Osteoblast (primary cell): Measurements from ENCODE around the gene PAN3. TPM values are rescaled to one million over a fixed set of nuclear protein-coding genes. Genes with fewer than 3 reads are reported as not detected.

ENCODE experiments used
- DNase-seq: peaks from one replicate; pipeline ENCODE4 v3.0.0; 2011; ENCODE audit warnings: low spot score, mixed read lengths; ENCODE audit not compliant: insufficient read length; ENCODE audit errors: missing footprints
- H2AFZ ChIP-seq: 2 replicates; pipeline ENCODE4 v1.6.0; 2011; ENCODE audit warnings: mild to moderate bottlenecking, low read length
- H3K27ac ChIP-seq: 2 replicates; pipeline ENCODE4 v1.5.1; 2011; ENCODE audit warnings: mild to moderate bottlenecking, low read depth, low read length, moderate library complexity
- H3K27me3 ChIP-seq: 2 replicates; pipeline ENCODE4 v1.6.0; 2012; ENCODE audit warnings: mild to moderate bottlenecking, control low read depth, inconsistent platforms, low read length, moderate library complexity; ENCODE audit not compliant: insufficient read depth
- H3K36me3 ChIP-seq: 2 replicates; pipeline ENCODE4 v1.5.1; 2011; ENCODE audit warnings: mild to moderate bottlenecking, low read length, control low read depth, moderate library complexity; ENCODE audit not compliant: insufficient read depth
- H3K4me1 ChIP-seq: 2 replicates; pipeline ENCODE4 v1.5.1; 2011; ENCODE audit warnings: mild to moderate bottlenecking, low read length, control low read depth, moderate library complexity; ENCODE audit not compliant: insufficient read depth
- H3K4me2 ChIP-seq: 2 replicates; pipeline ENCODE4 v1.6.0; 2011; ENCODE audit warnings: mild to moderate bottlenecking, low read length; ENCODE audit not compliant: insufficient read depth
- H3K4me3 ChIP-seq: fragments of 200-600 bp; sonication (generic); 3 replicates; pipeline ENCODE4 v1.5.1; 2012; ENCODE audit warnings: mild to moderate bottlenecking, low read length, inconsistent platforms; ENCODE audit not compliant: insufficient read depth
- H3K79me2 ChIP-seq: 2 replicates; pipeline ENCODE4 v1.6.0; 2012; ENCODE audit warnings: mild to moderate bottlenecking, low read length, control low read depth, inconsistent platforms; ENCODE audit not compliant: insufficient read depth
- H3K9me3 ChIP-seq: 2 replicates; pipeline ENCODE4 v1.5.1; 2011; ENCODE audit warnings: low read depth, low read length, control low read depth
- H4K20me1 ChIP-seq: 2 replicates; pipeline ENCODE4 v1.6.0; 2012; ENCODE audit warnings: mild to moderate bottlenecking, low read length, control low read depth; ENCODE audit not compliant: insufficient read depth
- CTCF ChIP-seq: IDR thresholded peaks from 2 replicates; pipeline ENCODE4 v1.5.1; 2011; ENCODE audit warnings: mild to moderate bottlenecking, low read depth, low read length, moderate library complexity; ENCODE audit errors: extremely low read depth
- total RNA-seq: library from RNA; depleted of rRNA; stranded (reverse); fragments of >200 nt; gene quantifications from 2 replicates; pipeline ENCODE4 v1.2.3, GENCODE V29; 2012

The PAN3 gene
- total RNA-seq, 1 donor = 27.5 TPM

GRCh38 chr13:28338742-28339141 is 200.4 kb downstream of the PAN3 start:
- no peaks in the 10 kb centered on the region for H3K79me2 ChIP-seq
- DNase-seq = no peak
- H3K4me1 ChIP-seq = peaks cover 42% of the 10 kb centered on the region
- no peak overlapping the region for H3K4me3 ChIP-seq
- TF ChIP-seq CTCF = no peak
- H3K36me3 ChIP-seq = no peaks in the 10 kb centered on the region
- H3K4me2 ChIP-seq = no peak overlapping the region
- H3K9me3 ChIP-seq = no peaks in the 10 kb centered on the region
- no peaks in the 10 kb centered on the region for H3K27me3 ChIP-seq
- peak overlapping the region; percentile 73 for H3K27ac ChIP-seq
- H4K20me1 ChIP-seq = no peaks in the 10 kb centered on the region
- H2AFZ ChIP-seq = no peak overlapping the region

- TF ChIP-seq CTCF = no peak
- H4K20me1 ChIP-seq = no peaks in the 10 kb centered on the region
- H3K27me3 ChIP-seq = no peaks in the 10 kb centered on the region
- no peaks in the 10 kb centered on the region for H3K79me2 ChIP-seq
- peak overlapping the region; percentile 82 for H3K27ac ChIP-seq
- no peak overlapping the region for H3K4me2 ChIP-seq
- no peak overlapping the region for H3K4me3 ChIP-seq
- DNase-seq = no peak
- peaks cover 44% of the 10 kb centered on the region for H3K4me1 ChIP-seq
- H3K9me3 ChIP-seq = no peaks in the 10 kb centered on the region
- H3K36me3 ChIP-seq = no peaks in the 10 kb centered on the region
- no peak overlapping the region for H2AFZ ChIP-seq
Measured at GRCh38 chr13:28339419-28339818, 201.1 kb downstream of the PAN3 start.

- no peaks in the 10 kb centered on the region for H4K20me1 ChIP-seq
- H3K4me1 ChIP-seq = peaks cover 44% of the 10 kb centered on the region
- H3K27ac ChIP-seq = peak overlapping the region; percentile 82
- no peak for DNase-seq
- TF ChIP-seq CTCF = no peak
- H3K79me2 ChIP-seq = no peaks in the 10 kb centered on the region
- no peaks in the 10 kb centered on the region for H3K36me3 ChIP-seq
- H3K4me2 ChIP-seq = no peak overlapping the region
- no peaks in the 10 kb centered on the region for H3K9me3 ChIP-seq
- H3K27me3 ChIP-seq = no peaks in the 10 kb centered on the region
- no peak overlapping the region for H2AFZ ChIP-seq
- H3K4me3 ChIP-seq = no peak overlapping the region
Measured at GRCh38 chr13:28340272-28340793, 202.0 kb downstream of the PAN3 start.

- H3K79me2 ChIP-seq = no peaks in the 10 kb centered on the region
- no peak for TF ChIP-seq CTCF
- H3K36me3 ChIP-seq = no peaks in the 10 kb centered on the region
- H2AFZ ChIP-seq = no peak overlapping the region
- no peak overlapping the region for H3K4me3 ChIP-seq
- no peak for DNase-seq
- no peaks in the 10 kb centered on the region for H4K20me1 ChIP-seq
- no peaks in the 10 kb centered on the region for H3K27me3 ChIP-seq
- H3K9me3 ChIP-seq = no peaks in the 10 kb centered on the region
- no peak overlapping the region for H3K27ac ChIP-seq
- H3K4me1 ChIP-seq = peaks cover 48% of the 10 kb centered on the region
- H3K4me2 ChIP-seq = no peak overlapping the region
Measured at GRCh38 chr13:28342251-28342650, 203.9 kb downstream of the PAN3 start.
